Activated CD4-positive, alpha-beta T cell treated with anti-CD3 and anti-CD28 coated beads, Interleukin-2, amount 50 U/mL, for 24 hours (primary cell): Measurements from ENCODE around the gene RGS6.
"Not testable (repeated sequence)": the region's sequence is repeated elsewhere in the genome, so short reads cannot be mapped to it uniquely, and the experiment has no call there.

Experiments
- DNase-seq, 2 donors: peaks; one replicate each; pipeline ENCODE4 v3.0.0-alpha.2; 2020; ENCODE audit warnings: low read depth in 1 of 2, low spot score in 1 of 2

RGS6 gene

DNA sequence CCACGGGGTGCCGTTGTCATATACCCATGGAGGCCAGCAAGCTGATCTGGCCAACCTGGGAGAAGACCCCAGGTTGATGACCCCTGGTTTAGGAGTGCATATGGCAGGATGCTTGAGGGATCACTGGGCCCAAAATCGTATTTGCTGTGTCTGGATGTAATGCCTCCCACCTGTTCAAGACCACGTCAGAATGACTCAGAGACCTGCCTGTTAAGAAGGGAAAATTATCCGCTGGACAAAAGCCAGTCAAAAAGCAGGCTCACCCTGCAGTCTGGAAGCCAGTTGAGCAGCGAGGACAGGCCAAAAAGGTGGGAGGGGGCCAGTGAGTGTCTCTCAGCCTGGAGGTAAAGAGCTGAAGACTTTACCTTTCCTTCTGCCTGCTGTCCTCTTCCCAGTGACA, 512.5 kb downstream of the RGS6 start:
- no peak for DNase-seq

DNA sequence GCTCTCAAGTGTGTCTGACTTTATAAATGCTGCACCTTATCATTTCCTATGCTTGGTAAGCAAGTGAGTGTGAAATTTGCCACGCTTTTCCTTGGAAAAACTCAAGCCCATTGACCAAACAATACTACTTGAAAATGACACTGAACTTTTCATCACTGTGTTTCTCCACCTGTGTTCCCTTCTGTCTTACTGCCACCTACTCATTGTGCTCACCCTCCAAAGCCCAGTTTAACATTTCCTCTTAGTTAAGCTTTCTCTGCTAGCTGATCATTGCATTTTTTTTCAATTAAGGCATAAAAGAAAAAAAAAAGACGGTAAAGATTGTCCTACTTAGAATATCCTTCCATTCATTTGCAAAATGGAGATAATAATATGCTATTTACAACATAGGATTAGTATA, 516.0 kb downstream of the RGS6 start:
- no peak for DNase-seq

DNA sequence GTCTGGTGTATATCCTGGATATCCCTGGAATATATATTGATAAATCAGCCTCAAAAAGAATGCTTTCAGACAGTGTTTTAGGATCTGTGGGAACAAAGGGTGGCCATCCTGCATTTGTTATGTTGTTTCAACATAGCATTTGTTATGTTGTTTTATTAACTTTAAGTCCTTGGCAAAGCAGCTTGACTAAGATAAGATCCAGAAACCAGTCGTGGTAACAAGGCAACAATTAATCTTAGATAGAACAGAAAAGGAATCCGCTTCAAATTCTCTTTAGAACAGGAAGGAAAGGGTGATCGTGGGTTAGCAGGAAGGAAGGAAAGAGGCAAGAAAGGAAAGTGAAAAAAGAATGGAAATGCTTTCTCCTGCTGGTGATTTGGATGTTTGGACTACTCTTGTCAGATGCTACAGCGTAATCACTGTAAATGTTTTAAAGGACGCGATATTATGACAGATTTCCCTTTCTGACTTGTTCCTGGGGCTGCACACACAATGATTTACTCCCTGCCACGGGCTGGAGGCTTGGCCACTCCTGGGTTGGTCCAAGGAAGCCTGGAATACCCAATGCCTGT, 518.3 kb downstream of the RGS6 start:
- no peak for DNase-seq

DNA sequence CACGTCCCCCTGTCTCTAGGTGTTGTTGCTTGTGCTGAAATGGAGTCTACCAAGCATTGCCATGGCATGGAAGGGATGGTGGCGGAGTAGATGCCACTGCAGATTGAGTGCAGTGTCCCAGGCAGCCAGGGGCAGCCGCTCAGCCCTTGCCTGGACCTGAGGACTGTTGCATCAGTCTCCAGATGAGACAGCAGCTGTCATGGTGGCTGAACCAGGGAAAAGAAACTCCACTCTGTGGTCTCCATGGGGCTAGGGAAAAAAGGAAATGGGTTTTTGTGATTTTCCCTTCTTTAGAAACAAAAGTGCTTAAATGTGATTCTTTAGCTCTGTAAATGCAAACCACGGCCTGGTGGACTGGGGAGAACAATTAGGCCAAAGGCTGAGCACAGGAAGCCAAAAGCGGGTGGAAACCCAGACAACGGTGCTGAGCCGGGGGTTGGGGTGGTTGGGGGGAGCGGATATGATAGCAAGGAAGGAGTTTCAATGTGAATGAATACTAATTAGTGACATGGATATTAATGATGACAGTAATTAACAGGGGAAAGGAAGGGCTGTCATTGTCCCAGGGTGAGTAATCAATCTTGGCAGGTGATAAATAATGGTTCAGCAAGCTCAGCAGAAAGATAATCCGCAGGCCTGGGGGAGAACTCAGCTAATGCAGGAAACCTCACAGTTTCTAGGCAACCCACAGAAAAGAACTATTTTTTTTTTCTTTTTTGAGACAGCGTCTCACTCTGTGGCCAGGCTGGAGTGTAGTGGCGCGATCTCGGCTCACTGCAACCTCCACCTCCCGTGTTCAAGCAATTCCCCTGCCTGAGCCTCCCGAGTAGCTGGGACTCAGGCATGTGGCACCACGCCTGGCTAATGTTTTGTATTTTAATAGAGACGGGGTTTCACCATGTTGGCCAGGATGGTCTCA, 519.1 kb downstream of the RGS6 start:
- DNase-seq: no peak

DNA sequence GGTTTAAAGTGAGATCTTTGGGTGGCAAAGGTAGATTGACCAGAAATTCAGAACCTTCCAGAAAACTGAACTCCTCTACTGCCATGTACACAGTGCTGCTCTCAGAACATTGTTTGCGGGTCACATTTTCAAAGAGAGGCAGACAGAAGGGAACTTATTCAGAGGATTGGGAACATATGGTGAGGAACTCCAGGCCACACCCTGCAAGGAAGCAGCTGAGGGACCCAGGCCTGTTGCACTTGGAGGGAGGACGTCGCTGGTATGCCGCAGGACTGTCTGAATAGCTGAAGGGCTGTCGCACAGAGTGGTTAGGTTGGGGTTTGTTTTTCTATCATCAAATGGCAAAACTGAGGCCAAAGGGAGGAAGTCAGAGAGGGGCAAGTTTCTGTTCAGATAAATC, 520.5 kb downstream of the RGS6 start:
- DNase-seq: no peak

DNA sequence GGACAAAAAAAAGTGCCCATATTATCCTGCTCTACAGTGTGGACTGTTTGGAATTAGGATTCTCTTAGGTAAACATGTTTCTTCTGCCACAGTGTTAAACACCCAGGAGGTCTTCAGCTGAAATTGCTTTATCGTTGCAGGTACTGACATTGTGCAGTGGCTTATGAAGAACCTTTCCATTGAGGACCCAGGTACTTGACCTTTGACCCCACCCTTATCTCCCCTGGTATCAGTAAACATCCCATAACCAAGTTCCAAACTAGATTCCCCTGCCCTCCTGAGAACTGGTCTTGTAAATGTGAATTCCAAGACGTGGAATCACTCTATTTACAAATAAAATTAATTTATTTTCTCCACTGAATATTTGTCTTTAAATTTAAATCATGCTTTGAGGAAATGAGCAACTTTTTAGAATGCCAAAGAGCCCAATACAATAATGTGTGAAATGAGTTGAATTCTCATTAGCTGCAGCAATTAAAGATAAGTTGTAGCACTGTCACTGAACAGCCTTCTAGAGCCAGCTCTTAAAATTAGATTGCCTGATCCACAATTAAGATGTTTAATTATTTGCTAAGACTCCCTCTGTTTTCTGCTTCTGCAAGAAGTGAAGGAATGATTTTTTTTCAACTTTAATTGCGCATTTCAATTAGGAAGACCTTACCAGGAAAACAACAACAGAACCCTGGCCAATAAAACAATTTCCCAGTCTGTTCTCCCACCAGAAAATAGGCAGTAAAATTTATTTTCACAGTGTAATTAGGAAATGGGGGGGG, 522.3 kb downstream of the RGS6 start:
- DNase-seq: no peak

DNA sequence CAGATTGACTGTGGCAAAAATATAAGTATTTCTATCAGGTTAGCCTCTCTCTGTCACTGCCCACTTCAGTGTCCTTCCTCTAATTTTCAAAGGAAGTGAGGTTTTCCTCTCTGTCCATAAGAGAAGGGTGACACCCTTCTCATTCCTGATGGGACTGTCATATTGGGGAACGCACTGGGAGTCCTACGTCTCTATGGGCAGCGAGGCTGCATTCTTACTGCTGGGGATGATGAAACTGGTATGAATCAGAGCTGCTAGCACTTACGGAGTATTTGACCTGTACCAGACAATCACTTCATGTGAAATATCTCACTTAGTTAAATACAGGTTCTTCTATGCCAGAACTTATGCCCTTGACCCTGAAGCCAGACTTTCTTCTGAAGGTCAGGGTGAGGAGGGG, 525.4 kb downstream of the RGS6 start:
- DNase-seq: no peak

DNA sequence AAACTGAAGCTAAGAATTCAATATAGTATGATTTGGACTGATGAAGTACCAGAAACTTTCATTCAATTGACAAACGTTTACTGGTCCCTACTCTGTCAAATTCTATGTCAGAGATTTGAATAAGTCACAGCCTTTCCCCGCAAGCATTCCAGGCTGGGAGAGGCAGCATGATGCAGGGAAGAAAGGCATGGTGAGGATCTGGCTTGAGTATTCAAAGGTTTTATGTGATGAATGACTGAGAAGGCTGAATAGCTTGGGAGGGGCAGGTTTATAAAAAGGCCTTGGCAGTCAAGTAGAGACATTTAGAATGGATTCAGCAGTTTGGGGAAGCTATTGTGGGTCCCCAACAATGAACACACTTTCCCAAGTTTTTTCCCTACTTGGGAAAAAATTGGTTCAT, 529.8 kb downstream of the RGS6 start:
- DNase-seq: no peak

DNA sequence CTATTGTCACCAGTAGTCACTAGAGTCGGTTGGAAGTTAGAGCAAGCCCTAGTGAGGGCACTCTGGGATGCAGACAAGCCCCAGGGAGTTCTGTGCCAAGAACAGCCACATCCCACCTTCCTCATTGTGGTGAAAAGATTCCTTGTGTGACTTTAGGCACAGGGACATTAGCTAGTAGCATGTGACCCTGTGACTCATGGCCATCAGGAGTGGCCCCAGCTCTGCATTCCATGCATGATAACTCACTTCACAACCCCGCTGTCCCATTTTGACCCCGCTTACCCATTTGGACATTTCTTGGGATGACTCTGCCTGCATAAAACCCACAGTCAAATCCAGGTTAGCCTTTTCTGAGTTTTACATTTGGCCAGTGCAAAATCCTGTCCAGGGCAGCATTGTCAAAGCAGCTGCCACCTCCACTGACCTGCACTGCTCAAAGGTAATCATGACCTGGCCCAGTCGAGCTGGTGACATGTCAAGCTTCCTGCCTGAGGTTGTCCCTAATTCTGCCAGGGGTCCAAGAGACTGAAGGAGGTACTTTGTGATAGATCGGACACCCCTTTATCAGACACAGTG, 531.1 kb downstream of the RGS6 start:
- no peak for DNase-seq

DNA sequence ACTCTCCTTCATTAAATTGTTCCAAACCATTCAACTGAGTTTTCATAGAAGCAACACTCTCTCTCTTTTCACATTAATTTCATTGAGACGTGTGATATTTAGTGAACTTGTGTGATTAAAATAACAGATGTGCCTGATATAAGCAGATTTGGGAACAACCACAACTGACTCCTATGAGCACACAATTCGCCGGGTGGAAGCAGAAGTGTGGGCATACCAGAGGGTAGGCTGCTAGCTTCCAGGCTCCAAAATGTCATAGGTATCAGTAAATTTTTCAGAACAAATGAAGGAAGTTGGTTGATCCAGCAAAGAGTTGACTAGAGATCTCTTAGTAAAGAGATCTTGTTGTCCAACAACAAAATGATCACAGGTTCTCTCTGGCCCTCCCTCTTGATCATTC, 532.0 kb downstream of the RGS6 start:
- no peak for DNase-seq

DNA sequence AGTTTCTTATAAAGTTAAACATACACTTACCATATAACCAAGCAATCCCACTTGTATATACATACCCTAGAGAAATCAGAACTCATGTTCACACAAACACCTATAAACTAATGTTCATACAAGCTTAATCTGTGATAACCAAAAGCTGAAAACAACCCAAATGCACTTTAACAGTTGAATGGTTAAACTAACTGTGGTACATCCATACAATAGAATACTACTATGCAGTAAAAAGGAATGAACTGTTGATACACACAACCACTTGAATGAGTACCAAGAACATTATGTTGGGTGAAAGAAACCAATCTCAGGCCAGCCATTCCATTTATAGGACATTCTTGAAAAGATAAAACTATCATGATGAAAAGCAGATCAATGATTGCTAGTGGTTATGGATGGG, 534.1 kb downstream of the RGS6 start:
- DNase-seq: no peak

DNA sequence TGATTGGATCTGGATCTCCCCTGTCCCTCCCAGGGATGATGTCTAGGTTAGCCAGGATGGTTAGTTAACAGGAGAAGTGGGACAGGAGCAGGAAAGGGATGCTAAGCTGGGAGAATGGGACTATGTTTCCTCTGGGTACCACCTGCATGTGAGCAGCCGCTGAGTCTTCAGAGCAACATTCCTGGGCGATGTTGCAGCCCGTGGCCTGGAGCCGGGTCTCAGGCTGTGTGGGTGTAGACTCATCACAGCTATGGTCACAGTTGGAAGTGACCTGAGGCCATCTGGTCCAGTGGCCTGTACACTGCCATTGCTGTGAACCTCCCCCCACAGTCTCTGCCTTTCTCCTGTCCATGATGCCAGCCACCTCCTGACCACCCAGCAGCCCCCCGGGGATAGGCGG, 539.1 kb downstream of the RGS6 start:
- DNase-seq: no peak

DNA sequence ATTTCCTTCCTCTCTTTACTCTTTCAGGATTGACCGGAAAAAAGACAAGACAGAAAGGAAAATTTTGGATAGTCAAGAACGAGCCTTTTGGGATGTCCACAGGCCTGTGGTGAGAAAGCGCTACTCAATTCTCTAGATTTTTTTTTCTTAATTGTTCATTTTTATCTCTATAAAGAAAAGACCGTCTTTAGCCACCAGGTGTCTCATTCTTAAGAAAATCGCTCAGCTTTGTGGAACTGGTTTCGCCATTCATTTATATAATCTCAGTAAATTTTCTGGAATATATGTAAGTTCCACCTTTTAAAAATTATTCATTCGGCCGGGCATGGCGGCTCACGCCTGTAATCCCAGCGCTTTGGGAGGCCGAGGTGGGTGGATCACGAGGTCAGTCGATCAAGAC, 540.6 kb downstream of the RGS6 start:
- DNase-seq: no peak

DNA sequence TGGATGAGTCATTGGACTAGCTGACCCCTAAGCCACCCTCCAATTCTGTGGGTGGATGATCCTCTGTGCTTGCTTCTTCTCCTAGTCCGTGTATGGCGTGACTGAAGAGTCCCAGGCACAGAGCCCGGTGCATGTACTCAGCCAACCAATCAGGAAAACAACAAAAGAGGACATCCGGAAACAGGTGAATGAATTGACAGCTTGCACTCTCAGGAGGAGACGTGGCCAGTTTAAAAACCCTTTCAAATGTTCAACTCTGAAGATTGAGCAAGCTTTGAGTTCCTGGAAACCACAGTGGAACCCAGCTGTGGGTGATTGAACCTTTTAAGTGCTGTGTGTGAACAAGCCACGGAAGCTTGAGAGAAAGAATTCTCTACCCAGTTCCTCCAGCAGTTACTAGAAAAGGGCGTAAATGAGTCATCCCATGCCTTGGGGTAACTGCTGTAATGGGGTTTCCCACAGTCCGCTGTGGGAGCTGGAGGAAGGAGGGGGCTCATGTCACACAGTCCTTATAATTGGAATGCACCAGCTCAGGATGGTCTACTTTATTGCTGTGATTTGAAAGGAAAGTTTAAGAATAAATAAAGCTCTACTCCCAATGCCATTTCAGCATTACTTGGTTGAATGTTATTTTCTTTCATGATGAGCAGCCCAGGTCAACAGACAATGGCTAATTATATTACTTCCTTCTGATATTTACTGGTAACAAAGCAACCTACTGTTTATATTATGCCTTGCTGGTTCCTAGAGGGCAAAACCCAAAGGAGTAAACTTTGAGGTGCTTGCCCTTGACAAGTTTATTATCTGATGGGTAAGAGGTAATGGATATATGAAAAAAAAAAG, 544.6 kb downstream of the RGS6 start:
- DNase-seq: peak; percentile 13 to 66

DNA sequence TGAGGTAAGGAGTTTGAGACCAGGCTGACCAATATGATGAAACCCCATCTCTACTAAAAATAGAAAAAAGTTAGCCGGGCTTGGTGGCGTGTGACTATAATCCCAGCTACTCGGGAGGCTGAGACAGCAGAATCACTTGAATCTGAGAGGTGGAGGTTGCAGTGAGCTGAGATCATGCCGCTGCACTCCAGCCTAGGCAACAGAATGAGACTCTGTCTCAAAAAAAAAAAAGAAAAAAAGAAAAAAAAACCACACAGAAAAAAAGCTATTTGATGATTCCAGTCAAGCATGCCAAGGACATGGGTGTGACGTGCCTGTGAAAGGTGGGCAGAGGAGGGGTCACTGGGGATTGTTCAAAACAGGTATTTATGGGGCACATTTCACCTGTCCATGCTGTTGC, 545.3 kb downstream of the RGS6 start:
- DNase-seq: not testable (repeated sequence)

DNA sequence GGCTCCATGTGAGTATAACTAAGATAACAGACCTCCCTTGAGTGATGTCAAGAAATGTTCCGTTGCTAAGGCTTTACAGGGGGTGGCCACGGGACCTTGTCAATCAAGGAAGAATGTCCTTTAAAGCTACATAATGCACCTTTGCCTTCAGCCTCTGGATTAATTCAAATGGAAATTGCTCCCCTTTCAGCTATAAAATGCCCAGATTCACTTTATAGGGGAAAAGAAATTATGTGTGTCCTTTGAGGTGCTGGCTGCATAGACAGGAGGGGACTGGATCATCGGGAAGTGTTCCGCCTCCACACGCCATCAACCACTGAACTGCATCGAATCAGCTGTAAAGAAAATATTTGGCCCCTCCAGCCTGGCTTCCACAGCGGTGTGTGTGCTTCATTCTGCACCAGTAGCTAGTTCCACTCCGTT, 546.3 kb downstream of the RGS6 start:
- DNase-seq: no peak

DNA sequence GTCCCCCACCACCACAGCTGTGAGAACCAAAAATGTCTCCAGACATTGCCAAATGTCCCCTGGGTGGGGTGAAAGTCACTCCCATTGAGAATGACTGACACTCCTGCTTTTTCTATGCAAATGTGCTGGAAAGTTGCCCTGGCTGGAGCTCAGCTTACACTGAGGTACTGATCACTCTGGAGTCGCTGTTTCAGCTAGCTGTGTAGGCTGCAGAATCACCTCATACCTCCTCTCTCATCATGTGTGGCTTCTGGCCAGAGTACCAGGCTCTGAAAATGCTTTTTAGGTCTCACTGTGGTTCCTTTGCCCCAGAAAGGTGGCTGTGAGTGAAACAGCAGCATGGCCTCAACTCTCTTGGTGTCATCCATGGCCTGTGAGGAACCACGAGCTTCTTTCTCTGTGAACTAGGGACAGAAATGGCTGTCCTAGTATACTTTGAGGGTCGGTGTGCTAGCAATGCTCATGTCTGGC, 547.3 kb downstream of the RGS6 start:
- no peak for DNase-seq

DNA sequence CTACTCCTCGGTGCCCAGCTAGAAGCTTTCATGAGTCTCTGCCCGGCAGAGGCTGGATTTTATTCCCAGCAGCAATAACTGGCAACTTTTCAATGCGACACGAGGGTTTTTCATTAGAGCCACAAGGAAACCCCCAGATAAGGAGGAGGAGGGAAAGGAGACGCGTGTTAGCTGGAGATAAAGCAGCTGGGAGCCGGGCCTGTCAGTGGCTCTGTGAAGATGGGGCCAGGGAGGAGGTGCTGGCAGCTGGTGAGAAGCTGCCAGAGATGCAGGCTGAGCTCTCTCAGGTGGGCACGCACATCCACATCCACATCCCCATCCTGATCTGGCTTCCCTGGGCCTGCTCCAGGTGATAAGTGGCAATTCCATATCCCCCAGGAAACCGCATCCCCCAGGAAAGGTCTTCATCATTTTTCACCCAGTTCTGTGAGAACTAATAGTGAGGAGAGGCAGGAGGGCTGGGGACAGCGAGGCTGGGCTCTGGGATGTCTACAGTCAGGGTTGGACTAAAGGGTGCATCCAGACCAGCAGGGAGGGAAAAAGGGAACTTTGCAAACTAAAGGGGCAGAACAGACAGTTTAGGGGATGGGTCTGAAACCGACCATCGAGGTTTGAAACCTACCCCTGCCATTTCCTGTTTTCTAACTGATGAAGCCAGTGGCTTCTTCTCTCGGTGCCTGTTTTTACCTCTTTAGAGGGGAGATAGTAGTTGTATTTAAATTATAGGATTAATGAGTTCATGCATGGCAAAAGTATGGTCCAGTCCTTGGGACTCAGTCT, 548.4 kb downstream of the RGS6 start:
- DNase-seq: no peak

DNA sequence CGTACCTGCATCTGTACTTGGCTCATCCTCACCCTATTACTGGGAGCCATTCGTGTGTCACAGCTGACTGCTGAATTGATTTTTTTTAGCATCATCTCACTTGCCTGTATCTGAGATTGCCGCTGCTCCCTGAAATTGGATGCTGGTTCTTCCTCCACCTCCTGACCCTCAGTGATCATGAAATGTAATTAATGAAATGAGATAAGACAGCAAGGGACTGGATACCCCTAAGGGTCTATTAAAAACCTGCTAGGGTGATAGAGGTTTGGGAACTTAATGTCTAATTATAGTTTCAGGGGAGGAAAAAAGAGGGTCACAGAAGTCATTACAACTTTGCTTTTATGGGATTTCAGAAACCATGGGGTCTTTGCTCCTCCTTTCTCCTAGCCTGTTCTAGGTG, 551.1 kb downstream of the RGS6 start:
- DNase-seq: no peak

DNA sequence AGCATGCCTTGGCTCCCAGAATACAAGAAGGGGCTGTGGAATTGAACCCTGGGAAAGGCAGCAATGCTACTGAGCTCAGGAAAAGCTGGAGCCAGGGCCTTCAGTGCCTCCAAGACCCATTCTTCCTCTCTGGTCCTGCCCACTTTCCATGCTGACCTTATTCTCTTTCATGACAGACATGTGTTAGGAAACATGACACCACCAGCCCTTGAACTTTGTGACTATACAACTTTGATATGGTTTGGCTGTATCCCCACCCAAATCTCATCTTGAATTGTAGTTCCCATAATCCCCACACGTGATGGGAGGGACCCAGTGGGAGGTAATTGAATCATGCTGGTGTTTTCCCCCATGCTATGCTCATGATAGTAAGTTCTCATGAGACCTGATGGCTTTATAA, 553.5 kb downstream of the RGS6 start:
- no peak for DNase-seq
